HG02938 (cell line): Measurements from ENCODE around the gene BRCA1.
"Not testable (repeated sequence)": the region's sequence is repeated elsewhere in the genome, so short reads cannot be mapped to it uniquely, and the experiment has no call there.

ENCODE experiments used
- ATAC-seq: cut with Tn5 transposase; IDR thresholded peaks from one replicate; pipeline ENCODE4 v1.9.1; 2021; ENCODE audit warnings: mild to moderate bottlenecking, moderate library complexity; ENCODE audit not compliant: unreplicated experiment

Gene BRCA1

DNA sequence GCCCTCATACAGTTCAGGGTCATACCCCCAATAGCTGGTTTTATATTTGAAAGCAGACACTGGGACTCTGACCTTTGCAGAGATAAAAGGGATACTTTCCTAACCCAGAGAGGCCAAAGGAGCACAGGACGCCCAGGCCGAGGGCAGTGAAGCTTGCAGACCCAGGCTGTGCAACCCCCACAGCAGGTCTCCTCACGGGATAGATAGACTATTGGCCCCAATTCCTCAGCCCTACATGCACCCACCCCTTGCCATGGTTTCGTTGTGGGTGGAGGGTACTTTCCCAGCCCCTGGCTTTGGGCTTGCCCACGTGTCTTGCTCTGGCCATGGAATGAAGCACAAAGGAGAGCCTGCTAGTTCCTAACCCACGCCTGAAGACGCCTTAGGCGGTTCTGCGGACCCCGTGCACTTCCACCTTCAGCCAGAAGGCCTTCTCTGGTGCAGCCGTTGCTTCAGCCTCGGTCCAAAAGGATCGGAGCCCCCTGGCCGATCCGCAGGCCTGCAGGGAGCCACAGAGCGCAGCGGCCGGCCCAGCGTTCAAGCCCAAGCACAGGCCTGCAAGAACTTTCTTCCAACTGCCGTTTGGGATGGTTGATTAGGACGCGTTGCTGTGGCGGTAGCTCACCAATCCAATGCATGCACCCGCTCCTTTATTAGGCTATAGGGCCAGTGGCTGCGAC, 9.8 kb upstream of the BRCA1 start:
- ATAC-seq: no peak

DNA sequence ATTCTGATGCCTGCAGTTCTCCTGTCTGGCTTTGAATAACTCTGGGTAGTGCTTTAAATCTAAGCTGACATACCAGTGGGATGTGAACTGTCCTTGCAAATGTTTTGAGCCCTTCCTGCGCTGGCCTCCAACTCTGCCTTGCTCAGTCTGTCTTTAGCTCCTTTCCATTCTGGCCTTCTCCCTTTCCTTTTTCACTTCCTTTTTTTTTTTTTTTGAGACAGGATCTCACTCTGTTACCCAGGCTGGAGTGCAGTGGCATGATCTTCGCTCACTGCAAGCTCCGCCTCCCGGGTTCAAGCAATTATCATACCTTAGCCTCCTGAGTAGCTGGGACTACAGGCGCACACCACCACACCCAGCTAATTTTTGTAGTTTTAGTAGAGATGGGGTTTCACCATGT, 8.3 kb upstream of the BRCA1 start:
- not testable (repeated sequence) for ATAC-seq

DNA sequence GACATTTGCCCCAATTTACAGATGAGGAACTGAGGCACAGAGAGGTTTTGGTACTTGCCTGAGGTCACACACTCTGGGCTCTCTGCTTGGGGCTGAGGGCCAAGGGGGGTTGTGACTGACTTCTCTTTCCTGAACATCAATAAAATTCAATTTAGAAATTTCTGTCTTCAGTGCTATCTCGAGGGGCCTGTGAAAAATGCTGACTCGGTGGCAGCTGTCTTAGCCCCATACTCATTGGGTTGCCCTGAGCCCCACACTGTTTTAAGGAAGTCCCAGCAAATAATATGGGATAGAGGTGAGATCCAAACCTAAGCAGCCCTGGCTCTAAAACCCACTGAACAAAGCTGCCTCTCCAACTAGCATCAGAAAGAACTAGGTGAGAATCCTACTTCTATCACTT, 7.0 kb upstream of the BRCA1 start:
- ATAC-seq: no peak

DNA sequence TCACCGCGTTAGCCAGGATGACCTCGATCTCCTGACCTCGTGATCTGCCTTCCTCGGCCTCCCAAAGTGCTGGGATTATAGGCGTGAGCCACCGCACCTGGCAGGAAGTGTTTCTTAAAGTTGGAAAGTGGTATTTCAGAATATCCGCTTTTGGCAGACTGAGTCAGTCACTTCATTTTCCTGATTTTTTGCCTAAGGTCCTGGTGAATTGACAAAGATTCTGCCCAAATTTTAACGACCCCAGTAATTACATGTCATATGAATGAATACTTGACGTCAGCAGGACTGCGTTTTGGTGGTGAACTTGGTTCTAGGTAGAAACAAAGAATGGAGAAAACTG, 4.5 kb upstream of the BRCA1 start:
- ATAC-seq: no peak

DNA sequence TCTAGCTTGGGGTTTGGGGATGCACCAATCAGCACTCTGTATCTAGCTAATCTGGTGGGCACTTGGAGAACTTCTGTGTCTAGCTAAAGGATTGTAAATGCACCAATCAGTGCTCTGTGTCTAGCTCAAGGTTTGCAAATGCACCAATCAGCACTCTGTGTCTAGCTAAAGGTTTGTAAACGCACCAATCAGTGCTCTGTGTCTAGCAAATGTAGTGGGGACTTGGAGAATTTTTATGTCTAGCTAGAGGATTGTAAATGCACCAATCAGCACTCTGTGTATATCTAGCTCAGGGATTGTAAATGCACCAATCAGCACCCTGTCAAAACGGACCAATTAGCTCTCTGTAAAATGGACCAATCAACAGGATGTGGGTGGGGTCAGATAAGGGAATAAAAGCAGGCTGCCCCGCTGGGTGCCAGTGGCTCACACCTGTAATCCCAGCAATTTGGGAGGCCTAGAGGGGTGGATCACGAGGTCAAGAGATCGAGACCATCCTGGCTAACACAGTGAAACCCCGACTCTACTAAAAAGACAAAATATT, 2.2 kb upstream of the BRCA1 start:
- not testable (repeated sequence) for ATAC-seq

DNA sequence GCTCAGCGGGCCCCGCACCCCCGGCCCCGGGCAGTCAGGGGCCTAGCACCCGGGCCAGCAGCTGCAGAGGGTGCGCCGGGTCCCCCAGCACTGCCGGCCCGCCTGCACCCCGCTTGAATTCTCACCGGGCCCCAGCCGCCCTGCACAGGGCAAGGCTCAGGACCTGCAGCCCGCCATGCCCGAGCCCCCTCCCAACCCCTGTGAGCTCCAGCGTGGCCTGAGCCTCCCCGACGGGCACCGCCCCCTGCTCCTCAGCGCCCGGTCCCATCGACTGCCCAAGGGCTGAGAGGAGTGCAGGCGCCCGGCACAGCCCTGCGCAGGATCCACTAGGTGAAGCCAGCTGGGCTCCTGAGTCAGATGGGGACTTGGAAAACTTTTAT, 1.7 kb upstream of the BRCA1 start:
- ATAC-seq: no peak

DNA sequence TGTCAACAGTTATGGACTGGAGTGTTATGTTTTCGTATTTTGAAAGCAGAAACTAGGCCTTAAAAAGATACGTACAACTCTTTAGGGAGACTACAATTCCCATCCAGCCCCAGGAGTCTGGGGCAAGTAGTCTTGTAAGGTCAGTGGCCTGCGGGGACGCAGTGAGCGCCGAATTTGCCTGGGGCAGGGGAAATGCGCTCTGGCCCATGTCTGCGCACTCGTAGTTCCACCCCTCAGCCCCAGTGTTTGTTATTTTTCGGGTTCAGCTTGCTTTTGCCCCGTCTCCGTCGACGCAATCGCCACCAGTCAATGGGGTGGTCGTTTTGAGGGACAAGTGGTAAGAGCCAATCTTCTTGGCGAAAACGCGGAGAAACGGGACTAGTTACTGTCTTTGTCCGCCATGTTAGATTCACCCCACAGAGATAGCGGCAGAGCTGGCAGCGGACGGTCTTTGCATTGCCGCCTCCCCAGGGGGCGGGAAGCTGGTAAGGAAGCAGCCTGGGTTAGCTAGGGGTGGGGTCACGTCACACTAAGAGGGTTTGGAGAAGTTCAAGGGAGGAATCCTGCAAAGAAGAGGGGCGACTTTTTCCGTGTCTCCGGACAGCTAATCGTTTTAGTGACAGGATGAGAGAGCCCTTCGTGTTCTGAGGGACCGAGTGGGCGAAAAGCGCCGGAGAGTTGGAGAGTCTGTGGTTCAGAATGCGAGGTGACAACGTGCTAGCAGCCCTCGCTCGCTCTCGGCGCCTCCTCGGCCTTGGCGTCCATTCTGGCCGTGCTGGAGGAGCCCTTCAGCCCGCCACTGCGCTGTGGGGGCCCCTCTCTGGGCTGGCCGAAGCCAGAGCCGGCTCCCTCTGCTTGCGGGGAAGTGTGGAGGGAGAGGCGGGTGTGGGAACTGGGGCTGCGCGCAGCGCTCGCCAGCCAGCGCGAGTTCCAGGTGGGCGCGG, 1.1 kb upstream of the BRCA1 start:
- ATAC-seq: no peak

DNA sequence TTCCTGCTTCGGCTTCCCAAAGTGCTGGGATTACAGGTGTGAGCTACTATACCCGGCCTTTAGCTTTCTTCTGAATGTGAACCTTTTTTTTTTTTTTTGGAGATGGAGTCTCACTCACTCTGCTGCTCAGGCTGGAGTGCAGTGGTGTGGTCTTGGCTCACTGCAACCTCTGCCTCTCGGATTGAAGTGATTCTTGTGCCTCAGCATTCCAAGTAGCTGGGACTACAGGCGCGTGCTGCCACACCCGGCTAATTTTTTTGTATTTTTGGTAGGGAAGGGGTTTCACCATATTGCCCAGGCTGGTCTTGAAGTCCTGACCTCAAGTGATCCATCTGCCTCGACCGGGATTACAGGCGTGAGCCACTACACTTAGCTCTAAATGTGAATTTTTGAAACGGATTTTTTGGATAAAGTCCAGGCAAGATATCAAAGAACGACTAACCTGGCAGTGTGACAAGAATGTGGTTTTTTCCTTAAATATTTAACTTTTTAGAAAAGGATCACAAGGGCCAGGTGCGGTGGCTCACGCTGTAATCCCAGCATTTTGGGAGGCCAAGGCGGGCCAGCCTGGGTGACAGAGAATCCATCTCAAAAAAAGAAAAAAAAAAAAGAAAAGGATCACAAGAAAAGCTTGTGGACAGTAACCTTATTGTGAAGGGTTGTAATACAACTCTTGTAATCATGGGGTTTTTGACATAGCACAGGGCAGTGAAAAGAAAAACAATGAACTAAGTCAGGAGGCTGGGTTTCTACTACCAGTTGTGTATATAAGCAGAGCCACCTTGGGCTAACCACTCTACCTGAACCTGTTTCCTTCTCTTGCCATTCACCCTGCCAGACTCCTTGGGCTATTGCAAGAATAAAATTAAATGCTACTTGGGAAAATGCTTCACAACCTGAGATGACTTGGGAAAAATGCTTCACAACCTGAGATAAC, 6.2 kb downstream of the BRCA1 start:
- no peak for ATAC-seq

DNA sequence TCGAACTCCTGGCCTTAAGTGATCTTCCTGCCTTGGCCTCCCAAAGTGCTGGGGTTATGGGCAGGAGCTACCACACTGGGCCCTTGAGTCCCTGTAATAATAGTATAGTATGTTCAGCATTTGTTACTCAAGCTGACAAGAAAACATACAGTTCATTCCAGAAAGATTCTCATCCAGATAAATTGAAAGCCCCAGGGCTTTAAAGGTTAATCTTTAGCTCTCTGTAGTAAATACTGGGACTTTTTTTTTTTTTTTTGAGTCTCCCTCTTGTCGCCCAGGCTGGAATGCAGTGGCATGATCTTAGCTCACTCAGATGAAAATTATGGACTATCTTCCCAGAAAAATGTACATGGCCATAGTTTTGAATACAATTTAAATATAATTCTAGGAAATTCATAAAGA, 11.0 kb downstream of the BRCA1 start:
- no peak for ATAC-seq

DNA sequence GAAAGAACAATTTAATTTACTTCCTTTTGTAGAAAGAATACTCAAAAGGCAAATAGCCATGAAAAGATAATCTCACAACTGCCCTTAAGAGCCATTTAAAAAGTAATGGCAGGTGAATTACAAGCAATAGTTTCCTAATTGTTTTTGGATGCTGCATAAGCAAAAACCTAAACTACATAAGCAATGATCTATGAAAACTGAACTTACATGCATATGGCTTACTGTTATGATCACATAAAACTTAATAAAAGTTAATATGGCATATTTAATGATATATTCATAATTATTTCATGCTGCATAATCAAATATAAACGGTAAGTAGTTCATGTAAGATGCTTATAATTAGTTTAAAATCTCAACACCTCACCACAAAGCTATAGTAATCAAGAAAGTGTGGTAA, 18.6 kb downstream of the BRCA1 start:
- ATAC-seq: no peak

DNA sequence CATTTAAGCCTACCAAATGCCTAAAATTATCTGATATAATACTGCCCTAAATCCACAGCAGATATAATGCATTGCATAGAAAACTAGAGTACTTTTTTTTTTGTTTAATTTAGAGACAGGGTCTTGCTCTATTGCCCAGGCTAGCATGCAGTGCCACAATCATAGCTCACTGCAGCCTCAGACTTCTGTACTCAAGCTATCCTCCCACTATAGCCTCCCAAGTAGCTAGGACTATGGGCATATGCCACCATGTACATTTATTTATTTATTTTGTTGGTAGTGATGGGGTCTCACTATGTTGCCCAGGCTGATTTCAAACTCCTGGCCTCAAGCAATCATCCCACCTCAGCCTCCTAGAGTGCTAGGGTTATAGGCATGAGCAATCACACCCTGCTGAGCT, 20.0 kb downstream of the BRCA1 start:
- no peak for ATAC-seq

DNA sequence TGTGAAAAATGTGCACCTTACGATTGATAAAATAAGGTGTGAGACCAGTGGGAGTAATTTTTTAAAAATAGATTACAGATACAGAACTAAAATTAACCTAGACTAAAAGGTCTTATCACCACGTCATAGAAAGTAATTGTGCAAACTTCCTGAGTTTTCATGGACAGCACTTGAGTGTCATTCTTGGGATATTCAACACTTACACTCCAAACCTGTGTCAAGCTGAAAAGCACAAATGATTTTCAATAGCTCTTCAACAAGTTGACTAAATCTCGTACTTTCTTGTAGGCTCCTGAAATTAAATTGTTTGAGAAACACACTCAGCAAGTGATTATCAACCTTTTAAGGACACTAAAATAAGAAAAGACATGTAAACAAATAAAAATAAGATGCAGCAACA, 20.5 kb downstream of the BRCA1 start:
- no peak for ATAC-seq

DNA sequence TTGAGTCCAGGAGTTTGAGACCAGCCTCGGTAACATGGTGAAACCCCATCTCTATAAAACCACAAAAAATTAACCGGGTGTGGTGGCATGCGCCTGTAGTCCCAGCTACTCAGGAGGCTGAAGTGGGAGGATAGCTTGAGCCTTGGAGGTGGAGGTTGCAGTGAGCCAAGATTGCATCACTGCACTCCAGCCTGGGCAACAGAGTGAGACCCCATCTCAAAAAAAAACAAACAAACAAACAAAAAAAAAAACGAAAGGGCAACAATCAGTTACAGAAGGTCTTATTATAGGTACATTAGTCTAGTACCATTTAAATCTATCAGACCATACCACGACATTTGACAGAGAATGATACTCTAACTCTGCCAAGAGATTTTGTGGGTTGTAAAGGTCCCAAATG, 29.8 kb downstream of the BRCA1 start:
- not testable (repeated sequence) for ATAC-seq

DNA sequence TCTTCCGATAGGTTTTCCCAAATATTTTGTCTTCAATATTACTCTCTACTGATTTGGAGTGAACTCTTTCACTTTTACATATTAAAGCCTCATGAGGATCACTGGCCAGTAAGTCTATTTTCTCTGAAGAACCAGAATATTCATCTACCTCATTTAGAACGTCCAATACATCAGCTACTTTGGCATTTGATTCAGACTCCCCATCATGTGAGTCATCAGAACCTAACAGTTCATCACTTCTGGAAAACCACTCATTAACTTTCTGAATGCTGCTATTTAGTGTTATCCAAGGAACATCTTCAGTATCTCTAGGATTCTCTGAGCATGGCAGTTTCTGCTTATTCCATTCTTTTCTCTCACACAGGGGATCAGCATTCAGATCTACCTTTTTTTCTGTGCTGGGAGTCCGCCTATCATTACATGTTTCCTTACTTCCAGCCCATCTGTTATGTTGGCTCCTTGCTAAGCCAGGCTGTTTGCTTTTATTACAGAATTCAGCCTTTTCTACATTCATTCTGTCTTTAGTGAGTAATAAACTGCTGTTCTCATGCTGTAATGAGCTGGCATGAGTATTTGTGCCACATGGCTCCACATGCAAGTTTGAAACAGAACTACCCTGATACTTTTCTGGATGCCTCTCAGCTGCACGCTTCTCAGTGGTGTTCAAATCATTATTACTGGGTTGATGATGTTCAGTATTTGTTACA, 30.9 kb downstream of the BRCA1 start:
- no peak for ATAC-seq

DNA sequence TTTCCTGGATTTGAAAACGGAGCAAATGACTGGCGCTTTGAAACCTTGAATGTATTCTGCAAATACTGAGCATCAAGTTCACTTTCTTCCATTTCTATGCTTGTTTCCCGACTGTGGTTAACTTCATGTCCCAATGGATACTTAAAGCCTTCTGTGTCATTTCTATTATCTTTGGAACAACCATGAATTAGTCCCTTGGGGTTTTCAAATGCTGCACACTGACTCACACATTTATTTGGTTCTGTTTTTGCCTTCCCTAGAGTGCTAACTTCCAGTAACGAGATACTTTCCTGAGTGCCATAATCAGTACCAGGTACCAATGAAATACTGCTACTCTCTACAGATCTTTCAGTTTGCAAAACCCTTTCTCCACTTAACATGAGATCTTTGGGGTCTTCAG, 32.3 kb downstream of the BRCA1 start:
- no peak for ATAC-seq

DNA sequence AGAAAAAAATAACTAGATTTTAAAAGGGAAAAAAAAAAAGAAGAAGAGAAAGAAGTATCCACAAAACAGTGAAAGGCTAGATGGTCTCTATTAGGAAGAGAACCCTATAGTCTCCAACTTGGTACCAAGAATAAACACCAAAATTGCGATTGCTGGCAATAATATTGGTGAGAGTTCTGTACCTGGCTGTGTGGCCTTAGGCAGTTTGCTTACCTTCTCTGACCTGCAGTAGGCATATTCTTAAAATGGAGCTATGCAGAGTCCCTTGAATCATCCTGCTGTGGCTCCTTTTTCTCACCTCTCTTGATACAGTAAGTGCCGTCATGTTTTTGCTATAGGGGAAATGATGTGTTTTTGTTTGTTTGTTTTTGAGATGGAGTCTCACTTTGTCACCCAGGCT, 35.1 kb downstream of the BRCA1 start:
- no peak for ATAC-seq

DNA sequence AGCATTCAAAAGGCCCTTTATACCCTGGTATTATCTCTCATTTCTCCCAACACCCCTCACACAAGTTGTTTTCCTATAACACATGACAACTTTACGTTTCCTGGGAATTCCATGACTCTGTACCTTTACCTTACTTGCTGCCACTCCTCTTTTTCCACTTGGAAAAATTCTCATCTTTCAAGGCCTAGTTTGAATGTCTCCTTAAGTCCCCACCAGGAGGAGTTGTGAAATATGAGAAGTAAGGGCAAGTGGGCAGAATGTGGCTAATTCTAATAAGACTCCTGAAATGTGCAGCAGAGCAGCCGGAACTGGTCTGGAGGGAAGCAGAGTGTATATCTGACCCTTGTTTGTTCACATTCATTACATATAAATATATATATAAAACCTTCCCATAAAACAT, 39.7 kb downstream of the BRCA1 start:
- no peak for ATAC-seq

DNA sequence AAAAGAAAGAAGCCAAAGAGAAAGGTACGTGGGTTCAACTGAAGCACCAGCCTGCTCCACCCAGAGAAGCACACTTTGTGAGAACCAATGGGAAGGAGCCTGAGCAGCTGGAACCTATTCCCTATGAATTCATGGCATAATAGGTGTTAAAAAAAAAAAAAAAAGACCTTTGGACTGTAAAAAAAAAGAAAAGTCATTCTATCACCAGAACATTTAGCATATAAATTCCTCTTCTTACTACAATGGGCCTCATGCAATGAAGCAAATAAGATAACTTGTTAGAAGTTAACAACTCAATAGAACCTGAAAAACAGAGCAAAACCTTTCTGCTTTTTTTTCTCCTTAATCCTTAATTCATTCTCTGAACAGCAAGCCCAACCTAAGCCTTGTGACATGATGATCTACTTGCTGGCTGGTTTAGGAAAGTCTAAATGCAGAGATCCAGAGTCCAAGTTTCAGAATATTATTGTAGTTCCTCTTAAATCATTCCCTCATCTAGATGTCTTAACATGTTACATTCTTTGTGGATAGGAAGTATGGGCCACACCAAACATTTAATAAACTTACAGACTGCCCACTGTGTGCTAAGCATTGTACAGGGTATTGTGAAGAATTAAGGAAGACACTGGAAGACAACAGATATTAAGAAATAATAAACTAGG, 45.4 kb downstream of the BRCA1 start:
- ATAC-seq: no peak

DNA sequence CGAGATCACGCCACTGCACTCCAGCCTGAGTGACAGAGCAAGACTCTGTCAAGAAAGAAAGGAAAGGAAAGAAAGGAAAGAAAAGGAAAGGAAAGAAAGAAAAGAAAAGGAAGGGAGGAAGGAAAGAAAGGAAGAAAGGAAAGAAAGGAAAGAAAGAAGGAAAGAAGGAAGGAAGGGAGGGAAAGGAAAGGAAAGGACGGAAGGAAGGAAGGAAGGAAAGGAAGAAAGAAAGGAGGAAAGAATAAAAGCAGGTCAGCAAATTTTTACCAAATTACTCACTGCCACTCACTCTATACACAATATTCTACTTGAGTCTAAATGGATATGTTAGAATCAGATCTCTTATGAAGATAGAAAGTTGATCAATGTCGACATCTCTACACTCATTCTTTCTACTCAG, 50.3 kb downstream of the BRCA1 start:
- ATAC-seq: no peak

DNA sequence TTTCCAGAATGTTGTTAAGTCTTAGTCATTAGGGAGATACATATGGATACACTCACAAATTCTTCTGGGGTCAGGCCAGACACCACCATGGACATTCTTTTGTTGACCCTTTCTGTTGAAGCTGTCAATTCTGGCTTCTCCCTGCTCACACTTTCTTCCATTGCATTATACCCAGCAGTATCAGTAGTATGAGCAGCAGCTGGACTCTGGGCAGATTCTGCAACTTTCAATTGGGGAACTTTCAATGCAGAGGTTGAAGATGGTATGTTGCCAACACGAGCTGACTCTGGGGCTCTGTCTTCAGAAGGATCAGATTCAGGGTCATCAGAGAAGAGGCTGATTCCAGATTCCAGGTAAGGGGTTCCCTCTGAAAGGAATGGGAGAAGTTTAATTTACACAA, 54.3 kb downstream of the BRCA1 start:
- no peak for ATAC-seq
